K562 (cell line): ENCODE results near the gene CLCNKA. TPM values are rescaled to one million over a fixed set of nuclear protein-coding genes. Genes with fewer than 3 reads are reported as not detected.
A peak's percentile ranks its signal among the peaks of the same experiment; 100 is the strongest.

ENCODE experiments used
- BCLAF1 ChIP-seq, 2 experiments: fragments of 450-650 bp in 1 of 2; IDR thresholded peaks; 2 replicates each; pipeline ENCODE4 v1.6.1; 2011 to 2017; ENCODE audit warnings: low read depth in 2 of 2, antibody characterized with exemption in 1 of 2, borderline replicate concordance in 1 of 2, low read length in 1 of 2, mild to moderate bottlenecking in 1 of 2, mixed read lengths in 1 of 2; ENCODE audit not compliant: control insufficient read depth in 1 of 2
- ELF2 ChIP-seq: fragments of 250-450 bp; sonication (Bioruptor Pico); IDR thresholded peaks from 2 replicates; pipeline ENCODE4 v1.5.0; 2021; ENCODE audit warnings: mild to moderate bottlenecking
- ETV5 ChIP-seq: sonication (generic); formaldehyde crosslinking; IDR thresholded peaks from 2 replicates; pipeline ENCODE4 v1.4.0; 2020; ENCODE audit warnings: low read depth, mild to moderate bottlenecking, missing genetic modification reagents
- MNT ChIP-seq, 2 experiments: fragments of 450-650 bp; conservative IDR thresholded peaks; 2 replicates each; pipeline ENCODE4 v1.6.1; 2017; ENCODE audit warnings: mild to moderate bottlenecking in 2 of 2, moderate library complexity in 2 of 2
- NR0B1 ChIP-seq: fragments of 450-650 bp; IDR thresholded peaks from one replicate; pipeline ENCODE4 v1.6.1; 2018; ENCODE audit warnings: mild to moderate bottlenecking, moderate library complexity; ENCODE audit not compliant: partially characterized antibody
- RBBP5 ChIP-seq: fragments of 200-600 bp; sonication (generic); IDR thresholded peaks from 2 replicates; pipeline ENCODE4 v1.6.1; 2012; ENCODE audit warnings: borderline replicate concordance, mild to moderate bottlenecking, low read length, control low read depth, inconsistent platforms; ENCODE audit not compliant: insufficient read depth, poor library complexity, severe bottlenecking
- SMARCA5 ChIP-seq: fragments of 450-650 bp; IDR thresholded peaks from 2 replicates; pipeline ENCODE4 v1.6.1; 2016
- TCF7L2 ChIP-seq: fragments of 150-350 bp; IDR thresholded peaks from 2 replicates; pipeline ENCODE4 v1.6.1; 2016; ENCODE audit warnings: low read depth, mild to moderate bottlenecking, low read length, moderate library complexity
- ZBTB2 ChIP-seq: fragments of 450-650 bp; IDR thresholded peaks from 2 replicates; pipeline ENCODE4 v1.6.1; 2016; ENCODE audit warnings: antibody characterized with exemption
- ZHX1 ChIP-seq: fragments of 150-350 bp; conservative IDR thresholded peaks from 2 replicates; pipeline ENCODE4 v1.6.1; 2014; ENCODE audit warnings: low read length
- ZNF583 ChIP-seq: fragments of 250-450 bp; sonication (Bioruptor Pico); IDR thresholded peaks from 2 replicates; pipeline ENCODE4 v1.4.0; 2020
- polyA plus RNA-seq, 8 experiments: library from polyadenylated mRNA; depleted of rRNA in 4 of 8; stranded (reverse) in 5 of 8; unstranded in 3 of 8; fragments of >200 nt; fragmentation: Nextera tagmentation in 2 of 8; fragmentation: Illumina TruSeq in 1 of 8; extraction: Ambion mirVana in 2 of 8; extraction: Trizol in 1 of 8; gene quantifications; 2 replicates each; pipeline versions ENCODE4 v1.2.1 to v1.2.3, GENCODE V29; 2011 to 2014; ENCODE audit warnings: inconsistent platforms in 1 of 8, missing spikeins in 1 of 8
- total RNA-seq, 7 experiments: library from RNA; depleted of rRNA in 6 of 7; stranded (reverse); fragments of >200 nt in 6 of 7; fragmentation: Illumina TruSeq in 2 of 7; extraction: Trizol in 2 of 7; gene quantifications; 2 replicates each; pipeline versions ENCODE4 v1.2.1 to v1.2.3, GENCODE V29; 2011 to 2021; ENCODE audit warnings: low replicate concordance in 1 of 7
- TF ChIP-seq, protein P1 (sequence below), 3 experiments: fragments of 200-800 bp in 1 of 3; sonication (Bioruptor generic) in 1 of 3; sonication (generic) in 1 of 3; formaldehyde crosslinking in 1 of 3; IDR thresholded peaks; 2 replicates each; pipeline versions ENCODE4 v1.6.1 to v1.8.0; 2016 to 2022; ENCODE audit warnings: mild to moderate bottlenecking in 2 of 3, missing compliant biosample characterization in 2 of 3, missing genetic modification characterization in 2 of 3, missing genetic modification reagents in 1 of 3

Gene CLCNKA
- total and polyA plus RNA-seq, 9 of the 15 experiments (the other 6 are each of a cell fraction or from before 2014, with no cell fraction given), result 0.03 to 0.37 (median 0.10) TPM; not detected in 3

GRCh38 chr1:15975805-15976680, 45.8 kb upstream of the CLCNKA start, which contains the start of gene ZBTB17 (continued):
- peak; percentile 99 for TF ChIP-seq RBBP5
- no peak for TF ChIP-seq SMARCA5
- TF ChIP-seq ETV5 (CRISPR knock-in tag), result peak; percentile 47; the same call in 1 of the 2 replicates
- TF ChIP-seq TCF7L2, result peak; percentile 45; the same call in 1 of the 2 replicates
- peak; percentile 80 to 92 for TF ChIP-seq MNT (conservative IDR thresholded peaks at IDR 0.05)
- TF ChIP-seq BCLAF1 (IDR thresholded peaks at IDR 0.05; ENCODE audit: borderline replicate concordance in 1 of 2, control insufficient read depth in 1 of 2, low read depth in 2 of 2, low read length in 1 of 2), result no peak
- TF ChIP-seq ELF2 (CRISPR knock-in tag), result peak; percentile 100
- peak; percentile 99 for TF ChIP-seq ZBTB2
- TF ChIP-seq, protein P1, sequence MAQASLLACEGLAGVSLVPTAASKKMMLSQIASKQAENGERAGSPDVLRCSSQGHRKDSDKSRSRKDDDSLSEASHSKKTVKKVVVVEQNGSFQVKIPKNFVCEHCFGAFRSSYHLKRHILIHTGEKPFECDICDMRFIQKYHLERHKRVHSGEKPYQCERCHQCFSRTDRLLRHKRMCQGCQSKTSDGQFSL (CRISPR knock-in tag; IDR thresholded peaks at IDR 0.05), result peak; percentile 26
- TF ChIP-seq, protein P1 (tag; IDR thresholded peaks at IDR 0.05), result no peak
- TF ChIP-seq NR0B1, result no peak
- TF ChIP-seq ZNF583 (CRISPR knock-in tag), result peak; percentile 60; the same call in 1 of the 2 replicates
- peak; percentile 81 for TF ChIP-seq ZHX1
